Right renal cortex interstitium (tissue), 3 donors: ENCODE results near the gene CSH1. TPM values are rescaled to one million over a fixed set of nuclear protein-coding genes. Genes with fewer than 3 reads are reported as not detected.
"Not testable (repeated sequence)": the region's sequence is repeated elsewhere in the genome, so short reads cannot be mapped to it uniquely, and the experiment has no call there.

ENCODE experiments used
- DNase-seq, 3 donors: peaks; one replicate each; pipeline ENCODE4 v3.0.0-alpha.2; 2013; ENCODE audit warnings: low read depth in 3 of 3, low spot score in 2 of 3
- polyA plus RNA-seq, 3 donors: library from polyadenylated mRNA; unstranded; fragments of 120-200 nt; gene quantifications; one replicate each; pipeline ENCODE4 v1.2.1, GENCODE V29; 2013; ENCODE audit not compliant: insufficient read length in 3 of 3

CSH1 gene
- polyA plus RNA-seq, 3 donors, result 0.40 to 7.5 (median 3.4) TPM

GRCh38 chr17:63907161-63907778 is 10.9 kb upstream of the CSH1 start:
- not testable (repeated sequence) for DNase-seq

GRCh38 chr17:63904796-63905195 is 8.4 kb upstream of the CSH1 start:
- not testable (repeated sequence) for DNase-seq

- not testable (repeated sequence) for DNase-seq
Observed at GRCh38 chr17:63903787-63904201, 7.4 kb upstream of the CSH1 start.

GRCh38 chr17:63901971-63902370 is 5.6 kb upstream of the CSH1 start:
- not testable (repeated sequence) for DNase-seq

- DNase-seq, result not testable (repeated sequence)
Observed at GRCh38 chr17:63898899-63899798, 2.8 kb upstream of the CSH1 start.

- DNase-seq, result not testable (repeated sequence)
Observed at GRCh38 chr17:63894821-63895220, 1.6 kb downstream of the CSH1 start.

GRCh38 chr17:63894021-63894420 is 2.4 kb downstream of the CSH1 start:
- not testable (repeated sequence) for DNase-seq

- DNase-seq, result not testable (repeated sequence)
Observed at GRCh38 chr17:63892316-63893037, 3.9 kb downstream of the CSH1 start.

GRCh38 chr17:63889026-63889848 is 7.1 kb downstream of the CSH1 start:
- not testable (repeated sequence) for DNase-seq

- not testable (repeated sequence) for DNase-seq
Observed at GRCh38 chr17:63885119-63885518, 11.3 kb downstream of the CSH1 start.

GRCh38 chr17:63882626-63883126 is 13.7 kb downstream of the CSH1 start:
- not testable (repeated sequence) for DNase-seq

- DNase-seq, result peak; percentile 20 to 31 (median 26)
Observed at GRCh38 chr17:63881935-63882601, 14.3 kb downstream of the CSH1 start, which contains the start of gene GH2. Gene GH2, minus strand, starts transcription at chr17:63881944. Its CDS starts 143 bp downstream, at chr17:63881801.

GRCh38 chr17:63881337-63881736 is 15.0 kb downstream of the CSH1 start:
- DNase-seq, result not testable (repeated sequence)

GRCh38 chr17:63880706-63881105 is 15.7 kb downstream of the CSH1 start:
- DNase-seq, result no peak

- DNase-seq, result not testable (repeated sequence)
Observed at GRCh38 chr17:63878413-63878812, 18.0 kb downstream of the CSH1 start.

- DNase-seq, result not testable (repeated sequence)
Observed at GRCh38 chr17:63874693-63875092, 21.7 kb downstream of the CSH1 start.

- not testable (repeated sequence) for DNase-seq
Observed at GRCh38 chr17:63874061-63874626, 22.2 kb downstream of the CSH1 start.

GRCh38 chr17:63873577-63873976 is 22.8 kb downstream of the CSH1 start, which contains the start of gene CSH2:
Gene CSH2, minus strand, starts transcription at chr17:63873677. Its CDS starts 63 bp downstream, at chr17:63873614.
- not testable (repeated sequence) for DNase-seq
